HepG2 (cell line): ENCODE data around the gene P2RY8. TPM values are rescaled to one million over a fixed set of nuclear protein-coding genes. Genes with fewer than 3 reads are reported as not detected.
"Not testable (repeated sequence)": the region's sequence is repeated elsewhere in the genome, so short reads cannot be mapped to it uniquely, and the experiment has no call there.

Source experiments
- ATAC-seq: fragments of 200-7000 bp; cut with Tn5 transposase; 3 replicates; pipeline ENCODE4 v1.9.1; 2020; ENCODE audit warnings: mild to moderate bottlenecking, moderate library complexity
- BruUV-seq: library from RNA; stranded (reverse); fragments of 400-500 nt; replicated peaks from 2 replicates; lab custom pipeline; 2021; lab: Mats Ljungman, UMichigan
- CTCF ChIA-PET: fragments of 300-600 bp; formaldehyde crosslinking; extraction: SDS; loops from one replicate; lab custom pipeline; 2021; ENCODE audit warnings: low total read pairs, inconsistent platforms, low intra/inter-chr PET ratio; lab: Yijun Ruan, JAX
- POLR2A ChIA-PET: fragments of 350-600 bp; sonication (Branson Sonifier 250); formaldehyde crosslinking; loops from one replicate; lab custom pipeline; 2020; ENCODE audit warnings: antibody characterized with exemption, inconsistent platforms; lab: Yijun Ruan, JAX
- DNase-seq: peaks from one replicate; pipeline ENCODE4 v3.0.0-alpha.2; 2015; ENCODE audit warnings: low spot score
- FAIRE-seq: peaks from 3 replicates; lab custom pipeline; 2011; peaks lifted over from hg19 to GRCh38; lab: Jason Lieb, UNC
- H2AFZ ChIP-seq: one replicate; pipeline ENCODE4 v1.6.1; 2011; ENCODE audit warnings: low read length, inconsistent platforms
- H3K27ac ChIP-seq: fragments of 300-600 bp; 3 replicates; pipeline ENCODE4 v1.8.0; 2011; ENCODE audit warnings: mixed run types, mild to moderate bottlenecking, mixed read lengths, low read length, inconsistent platforms; ENCODE audit not compliant: insufficient read depth; ENCODE audit errors: extremely low read length
- H3K27me3 ChIP-seq, 2 experiments: fragments of 200-600 bp in 1 of 2; 2 replicates in 1 of 2; 3 replicates in 1 of 2; pipeline versions ENCODE4 v1.6.0 to v1.8.0; 2011; ENCODE audit warnings: low read length in 2 of 2, mild to moderate bottlenecking in 2 of 2, moderate library complexity in 2 of 2, inconsistent platforms in 1 of 2; ENCODE audit not compliant: insufficient read depth in 2 of 2, control insufficient read depth in 1 of 2
- H3K36me3 ChIP-seq, 2 experiments: fragments of 200-600 bp in 1 of 2; replicated peaks in 1 of 2; 2 replicates in 1 of 2; 3 replicates in 1 of 2; pipeline versions ENCODE4 v1.5.1 to v1.8.0; 2011; ENCODE audit warnings: low read length in 2 of 2, inconsistent platforms in 1 of 2; ENCODE audit not compliant: insufficient read depth in 2 of 2, control insufficient read depth in 1 of 2
- H3K4me1 ChIP-seq: 2 replicates; pipeline ENCODE4 v1.5.1; 2012; ENCODE audit warnings: low read length, inconsistent platforms; ENCODE audit not compliant: insufficient read depth
- H3K4me2 ChIP-seq: 2 replicates; pipeline ENCODE4 v1.6.0; 2011; ENCODE audit warnings: low read depth, low read length, inconsistent platforms
- H3K4me3 ChIP-seq, 3 experiments: fragments of 200-600 bp in 1 of 3; sonication (generic), shearing (Covaris generic) in 1 of 3; replicated peaks in 1 of 3; 2 replicates each; pipeline ENCODE4 v1.5.1; 2011 to 2016; ENCODE audit warnings: low read length in 3 of 3, inconsistent platforms in 2 of 3, low read depth in 2 of 3, mild to moderate bottlenecking in 2 of 3, control low read depth in 1 of 3, mixed read lengths in 1 of 3; ENCODE audit not compliant: insufficient read depth in 1 of 3
- H3K79me2 ChIP-seq: one replicate; pipeline ENCODE4 v1.6.1; 2011; ENCODE audit warnings: low read length, inconsistent platforms; ENCODE audit not compliant: insufficient read depth
- H3K9ac ChIP-seq: 2 replicates; pipeline ENCODE4 v1.6.0; 2011; ENCODE audit warnings: mild to moderate bottlenecking, low read depth, low read length, inconsistent platforms; ENCODE audit not compliant: insufficient read depth
- H3K9me3 ChIP-seq: 2 replicates; pipeline ENCODE4 v1.5.1; 2012; ENCODE audit warnings: mild to moderate bottlenecking, low read length
- H4K20me1 ChIP-seq: 2 replicates; pipeline ENCODE4 v1.6.0; 2011; ENCODE audit warnings: inconsistent platforms, mild to moderate bottlenecking, low read length, moderate library complexity; ENCODE audit not compliant: insufficient read depth
- CEBPB ChIP-seq: IDR thresholded peaks from 2 replicates; pipeline ENCODE4 v1.6.1; 2011; ENCODE audit warnings: low read depth, low read length, improper control_type of control experiment, borderline replicate concordance
- ELF1 ChIP-seq: sonication (generic); formaldehyde crosslinking; IDR thresholded peaks from 2 replicates; pipeline ENCODE4 v1.4.0; 2020; ENCODE audit warnings: missing genetic modification reagents
- GTF2F1 ChIP-seq: fragments of 150-350 bp; IDR thresholded peaks from 2 replicates; pipeline ENCODE4 v1.6.1; 2014; ENCODE audit warnings: low read length
- MED1 ChIP-seq: sonication (generic); formaldehyde crosslinking; IDR thresholded peaks from 2 replicates; pipeline ENCODE4 v1.4.0; 2020; ENCODE audit warnings: missing genetic modification reagents
- NFRKB ChIP-seq: fragments of 450-650 bp; IDR thresholded peaks from 2 replicates; pipeline ENCODE4 v1.6.1; 2017
- SOX6 ChIP-seq, 2 experiments: fragments of 450-650 bp in 1 of 2; sonication (generic) in 1 of 2; formaldehyde crosslinking in 1 of 2; IDR thresholded peaks; 2 replicates each; pipeline versions ENCODE4 v1.4.0 to v1.6.1; 2017 to 2020; ENCODE audit warnings: antibody characterized with exemption in 1 of 2, mild to moderate bottlenecking in 1 of 2, missing genetic modification reagents in 1 of 2
- ZNF441 ChIP-seq: sonication (generic); formaldehyde crosslinking; IDR thresholded peaks from 2 replicates; pipeline ENCODE4 v1.7.0; 2021; ENCODE audit warnings: missing genetic modification reagents, borderline replicate concordance
- ZNF792 ChIP-seq: IDR thresholded peaks from 2 replicates; pipeline ENCODE4 v1.6.1; 2016
- WGBS: methylation state at CpG from one replicate; pipeline ENCODE4 v1.1.6; 2017; ENCODE audit warnings: low lambda C conversion rate; 5-methylcytosine and 5-hydroxymethylcytosine counted together
- in situ Hi-C: cut with HindIII; loops from 2 replicates; pipeline ENCODE4 v1.10.0; 2017; ENCODE audit warnings: low pct_unique_long_range_greater_than_20kb; ENCODE audit not compliant: extremely low pct_ligation_motif_present
- intact Hi-C: fragments of 100-400 bp; cut with micrococcal nuclease; formaldehyde crosslinking; loops from one replicate; pipeline ENCODE4 v1.10.0; 2022; ENCODE audit not compliant: unreplicated experiment
- polyA plus RNA-seq, 8 experiments: library from polyadenylated mRNA; depleted of rRNA in 3 of 8; stranded (reverse) in 7 of 8; unstranded in 1 of 8; fragments of >200 nt; fragmentation: Illumina TruSeq in 4 of 8; extraction: Trizol in 4 of 8; gene quantifications; 2 replicates each; pipeline versions ENCODE4 v1.2.1 to v1.2.3, GENCODE V29; 2011 to 2016; ENCODE audit warnings: low read depth in 4 of 8, missing spikeins in 1 of 8, mixed read lengths in 1 of 8; ENCODE audit not compliant: insufficient read depth in 1 of 8
- total RNA-seq, 5 experiments: library from RNA; depleted of rRNA; stranded (reverse); fragments of >200 nt; fragmentation: Illumina TruSeq; extraction: Trizol; gene quantifications; 2 replicates each; pipeline ENCODE4 v1.2.3, GENCODE V29; 2016; ENCODE audit warnings: low read depth in 1 of 5
- TF ChIP-seq, protein P1 (sequence below): sonication (generic); formaldehyde crosslinking; IDR thresholded peaks from 2 replicates; pipeline ENCODE4 v1.4.0; 2020; ENCODE audit warnings: mild to moderate bottlenecking, missing genetic modification reagents

Gene P2RY8
- total and polyA plus RNA-seq, 2 of the 13 experiments (the other 11 are each of a cell fraction or from before 2014, with no cell fraction given): 1.0 to 1.3 TPM

DNA sequence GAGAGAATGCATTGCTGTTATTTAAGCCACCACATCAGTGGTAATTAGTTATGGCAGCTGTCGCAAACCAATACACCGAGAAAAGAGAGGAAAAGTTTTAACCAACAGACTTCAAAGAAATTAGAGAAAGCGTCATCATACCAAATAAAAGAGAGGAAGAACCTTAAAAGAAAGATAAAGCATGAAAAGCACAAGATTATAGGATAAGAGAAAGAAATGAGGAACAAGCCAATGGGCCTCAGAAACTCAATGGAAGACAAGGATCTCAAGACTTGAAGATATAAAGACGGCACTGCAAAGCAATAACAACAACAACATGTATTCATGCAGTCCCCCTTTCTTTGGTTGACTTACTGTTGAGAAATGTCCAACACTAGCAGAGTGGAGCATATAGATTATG, 61.5 kb downstream of the P2RY8 start:
- intact Hi-C loops: no loop called here
- H3K4me1 ChIP-seq: no peaks in the 10 kb centered on the region
- no peak overlapping the region for H3K9ac ChIP-seq
- no TSS peak for BruUV-seq
- no peaks in the 10 kb centered on the region for H3K79me2 ChIP-seq
- no peak overlapping the region for H2AFZ ChIP-seq
- DNase-seq: no peak
- H3K36me3 ChIP-seq: no peaks in the 10 kb centered on the region
- no peak for ATAC-seq
- no peak overlapping the region for H3K4me2 ChIP-seq
- no peak overlapping the region for H3K27ac ChIP-seq
- no peak overlapping the region for H3K4me3 ChIP-seq
- 75% methylated on average over 4 of the region's 4 CpGs for WGBS
- POLR2A ChIA-PET: no interaction called here
- CTCF ChIA-PET: no interaction called here
- no peak for FAIRE-seq
- no peaks in the 10 kb centered on the region for H3K27me3 ChIP-seq
- TF ChIP-seq CEBPB (no peak), ZNF792 (CRISPR knock-in tag) (no peak), ELF1 (CRISPR knock-in tag) (no peak), ZNF441 (CRISPR knock-in tag) (no peak), NFRKB (no peak), MED1 (CRISPR knock-in tag) (no peak), GTF2F1 (no peak), SOX6 (IDR thresholded peaks at IDR 0.05) (no peak), SOX6 (CRISPR knock-in tag; IDR thresholded peaks at IDR 0.05) (no peak)
- TF ChIP-seq, protein P1, sequence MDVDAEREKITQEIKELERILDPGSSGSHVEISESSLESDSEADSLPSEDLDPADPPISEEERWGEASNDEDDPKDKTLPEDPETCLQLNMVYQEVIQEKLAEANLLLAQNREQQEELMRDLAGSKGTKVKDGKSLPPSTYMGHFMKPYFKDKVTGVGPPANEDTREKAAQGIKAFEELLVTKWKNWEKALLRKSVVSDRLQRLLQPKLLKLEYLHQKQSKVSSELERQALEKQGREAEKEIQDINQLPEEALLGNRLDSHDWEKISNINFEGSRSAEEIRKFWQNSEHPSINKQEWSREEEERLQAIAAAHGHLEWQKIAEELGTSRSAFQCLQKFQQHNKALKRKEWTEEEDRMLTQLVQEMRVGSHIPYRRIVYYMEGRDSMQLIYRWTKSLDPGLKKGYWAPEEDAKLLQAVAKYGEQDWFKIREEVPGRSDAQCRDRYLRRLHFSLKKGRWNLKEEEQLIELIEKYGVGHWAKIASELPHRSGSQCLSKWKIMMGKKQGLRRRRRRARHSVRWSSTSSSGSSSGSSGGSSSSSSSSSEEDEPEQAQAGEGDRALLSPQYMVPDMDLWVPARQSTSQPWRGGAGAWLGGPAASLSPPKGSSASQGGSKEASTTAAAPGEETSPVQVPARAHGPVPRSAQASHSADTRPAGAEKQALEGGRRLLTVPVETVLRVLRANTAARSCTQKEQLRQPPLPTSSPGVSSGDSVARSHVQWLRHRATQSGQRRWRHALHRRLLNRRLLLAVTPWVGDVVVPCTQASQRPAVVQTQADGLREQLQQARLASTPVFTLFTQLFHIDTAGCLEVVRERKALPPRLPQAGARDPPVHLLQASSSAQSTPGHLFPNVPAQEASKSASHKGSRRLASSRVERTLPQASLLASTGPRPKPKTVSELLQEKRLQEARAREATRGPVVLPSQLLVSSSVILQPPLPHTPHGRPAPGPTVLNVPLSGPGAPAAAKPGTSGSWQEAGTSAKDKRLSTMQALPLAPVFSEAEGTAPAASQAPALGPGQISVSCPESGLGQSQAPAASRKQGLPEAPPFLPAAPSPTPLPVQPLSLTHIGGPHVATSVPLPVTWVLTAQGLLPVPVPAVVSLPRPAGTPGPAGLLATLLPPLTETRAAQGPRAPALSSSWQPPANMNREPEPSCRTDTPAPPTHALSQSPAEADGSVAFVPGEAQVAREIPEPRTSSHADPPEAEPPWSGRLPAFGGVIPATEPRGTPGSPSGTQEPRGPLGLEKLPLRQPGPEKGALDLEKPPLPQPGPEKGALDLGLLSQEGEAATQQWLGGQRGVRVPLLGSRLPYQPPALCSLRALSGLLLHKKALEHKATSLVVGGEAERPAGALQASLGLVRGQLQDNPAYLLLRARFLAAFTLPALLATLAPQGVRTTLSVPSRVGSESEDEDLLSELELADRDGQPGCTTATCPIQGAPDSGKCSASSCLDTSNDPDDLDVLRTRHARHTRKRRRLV: no peak
- no peaks in the 10 kb centered on the region for H3K9me3 ChIP-seq
- no peaks in the 10 kb centered on the region for H4K20me1 ChIP-seq
- in situ Hi-C loops: no loop called here

DNA sequence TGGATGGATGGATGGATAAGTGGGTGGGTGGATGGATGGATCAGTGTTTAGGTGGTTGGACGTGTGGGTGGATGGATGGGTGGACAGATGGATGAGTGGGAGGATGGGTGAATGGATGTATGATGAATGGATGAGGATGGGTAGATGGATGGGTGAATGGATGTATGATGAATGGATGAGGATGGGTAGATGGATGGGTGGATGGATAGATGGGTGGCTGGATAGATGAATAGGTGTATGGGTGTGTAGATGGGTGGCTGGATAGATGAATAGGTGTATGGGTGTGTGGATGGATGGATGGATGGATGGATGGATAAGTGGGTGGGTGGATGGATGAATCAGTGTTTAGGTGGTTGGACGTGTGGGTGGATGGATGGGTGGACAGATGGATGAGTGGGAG, 62.4 kb downstream of the P2RY8 start:
- in situ Hi-C loops: loop anchor here (25.0 kb wide), 1 partner anchor 1138 kb away; no protein-coding TSS in a partner anchor
- H3K4me1 ChIP-seq, H3K36me3 ChIP-seq, BruUV-seq, H3K79me2 ChIP-seq, H3K4me3 ChIP-seq, ATAC-seq, H3K27me3 ChIP-seq, H4K20me1 ChIP-seq, DNase-seq, H3K4me2 ChIP-seq, H3K9ac ChIP-seq, H2AFZ ChIP-seq, POLR2A ChIA-PET, CTCF ChIA-PET, intact Hi-C loops, H3K27ac ChIP-seq, H3K9me3 ChIP-seq, FAIRE-seq: not testable (repeated sequence)
- WGBS: 24% methylated on average over 2 of the region's 2 CpGs
